ENCODE results near the gene TMEM119. TPM values are rescaled to one million over a fixed set of nuclear protein-coding genes. Genes with fewer than 3 reads are reported as not detected.
A peak's percentile ranks its signal among the peaks of the same experiment; 100 is the strongest.

Gene TMEM119
- total RNA-seq, 3 donors from 2014 or later, result 12.1 to 21.0 (median 12.5) TPM

GRCh38 chr12:108586306-108586705, 11.6 kb downstream of the TMEM119 start:
- H3K4me1 ChIP-seq, result no peaks in the 10 kb centered on the region
- TF ChIP-seq POLR2A (IDR thresholded peaks at IDR 0.05) (no peak), CTCF (IDR thresholded peaks at IDR 0.05) (no peak), POLR2AphosphoS5 (IDR thresholded peaks at IDR 0.05) (no peak)
- intact Hi-C loops (cut with DNase I; ENCODE audit: low total_unique reads), result no loop called here
- no peak overlapping the region for H3K4me3 ChIP-seq
- no peaks in the 10 kb centered on the region for H3K9me3 ChIP-seq
- no peaks in the 10 kb centered on the region for H3K27me3 ChIP-seq
- DNase-seq (ENCODE audit: low spot score in 2 of 2), result no peak
- no peaks in the 10 kb centered on the region for H3K36me3 ChIP-seq
- H3K27ac ChIP-seq, result no peak overlapping the region

GRCh38 chr12:108585864-108586263, 12.0 kb downstream of the TMEM119 start:
- H3K27me3 ChIP-seq, result no peaks in the 10 kb centered on the region
- H3K36me3 ChIP-seq, result no peaks in the 10 kb centered on the region
- H3K4me3 ChIP-seq, result no peak overlapping the region
- intact Hi-C loops (cut with DNase I; ENCODE audit: low total_unique reads), result no loop called here
- no peaks in the 10 kb centered on the region for H3K4me1 ChIP-seq
- no peak overlapping the region for H3K27ac ChIP-seq
- DNase-seq (ENCODE audit: low spot score in 2 of 2), result no peak
- no peaks in the 10 kb centered on the region for H3K9me3 ChIP-seq
- no peak for TF ChIP-seq POLR2AphosphoS5 (IDR thresholded peaks at IDR 0.05)
- no peak for TF ChIP-seq CTCF (IDR thresholded peaks at IDR 0.05)
- TF ChIP-seq POLR2A (IDR thresholded peaks at IDR 0.05), result no peak

GRCh38 chr12:108584456-108585065, 13.3 kb downstream of the TMEM119 start:
- Histone ChIP-seq H3K27ac (no peak overlapping the region), H3K4me3 (no peak overlapping the region), H3K36me3 (no peaks in the 10 kb centered on the region), H3K27me3 (no peaks in the 10 kb centered on the region), H3K4me1 (no peaks in the 10 kb centered on the region), H3K9me3 (no peaks in the 10 kb centered on the region)
- DNase-seq (ENCODE audit: low spot score in 2 of 2), result no peak
- TF ChIP-seq CTCF (IDR thresholded peaks at IDR 0.05) (no peak), POLR2A (IDR thresholded peaks at IDR 0.05) (no peak), POLR2AphosphoS5 (IDR thresholded peaks at IDR 0.05) (no peak)
- intact Hi-C loops (cut with DNase I; ENCODE audit: low total_unique reads), result no loop called here

GRCh38 chr12:108583991-108584390, 13.9 kb downstream of the TMEM119 start:
- intact Hi-C loops (cut with DNase I; ENCODE audit: low total_unique reads), result no loop called here
- no peak for DNase-seq (ENCODE audit: low spot score in 2 of 2)
- H3K27ac ChIP-seq, result peak overlapping the region; percentile 33 to 61
- no peaks in the 10 kb centered on the region for H3K9me3 ChIP-seq
- H3K36me3 ChIP-seq, result no peaks in the 10 kb centered on the region
- no peaks in the 10 kb centered on the region for H3K27me3 ChIP-seq
- TF ChIP-seq POLR2AphosphoS5 (IDR thresholded peaks at IDR 0.05), result no peak
- TF ChIP-seq POLR2A (IDR thresholded peaks at IDR 0.05), result no peak
- TF ChIP-seq CTCF (IDR thresholded peaks at IDR 0.05), result no peak
- no peaks in the 10 kb centered on the region for H3K4me1 ChIP-seq
- H3K4me3 ChIP-seq, result no peak overlapping the region

- Histone ChIP-seq H3K27ac (peak overlapping the region in 1 of 2 donors; percentile 61), H3K9me3 (no peaks in the 10 kb centered on the region), H3K27me3 (no peaks in the 10 kb centered on the region), H3K4me1 (no peaks in the 10 kb centered on the region), H3K36me3 (no peaks in the 10 kb centered on the region), H3K4me3 (no peak overlapping the region)
- TF ChIP-seq POLR2AphosphoS5 (IDR thresholded peaks at IDR 0.05), result no peak
- DNase-seq (ENCODE audit: low spot score in 2 of 2), result no peak
- intact Hi-C loops (cut with DNase I; ENCODE audit: low total_unique reads), result no loop called here
Observed at GRCh38 chr12:108582978-108583770, 14.7 kb downstream of the TMEM119 start.
